Right kidney (tissue), 1 donor: Measurements from ENCODE around the gene PCDHA5.
"Not testable (repeated sequence)": the region's sequence is repeated elsewhere in the genome, so short reads cannot be mapped to it uniquely, and the experiment has no call there.

Source experiments
- DNase-seq: peaks from one replicate; pipeline ENCODE4 v3.0.0-alpha.2; 2016

The PCDHA5 gene

DNA sequence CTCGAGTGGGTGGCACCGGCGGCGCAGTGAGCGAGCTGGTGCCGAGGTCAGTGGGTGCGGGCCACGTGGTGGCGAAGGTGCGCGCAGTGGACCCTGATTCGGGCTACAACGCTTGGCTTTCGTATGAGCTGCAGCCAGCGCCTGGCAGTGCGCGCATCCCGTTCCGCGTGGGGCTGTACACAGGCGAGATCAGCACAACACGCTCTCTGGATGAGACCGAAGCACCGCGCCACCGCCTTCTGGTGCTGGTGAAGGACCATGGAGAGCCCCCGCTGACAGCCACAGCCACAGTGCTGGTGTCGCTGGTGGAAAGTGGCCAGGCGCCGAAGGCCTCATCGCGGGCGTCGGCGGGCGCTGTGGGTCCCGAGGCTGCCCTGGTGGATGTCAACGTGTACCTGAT lies 2.1 kb downstream of the PCDHA5 start:
- no peak for DNase-seq

DNA sequence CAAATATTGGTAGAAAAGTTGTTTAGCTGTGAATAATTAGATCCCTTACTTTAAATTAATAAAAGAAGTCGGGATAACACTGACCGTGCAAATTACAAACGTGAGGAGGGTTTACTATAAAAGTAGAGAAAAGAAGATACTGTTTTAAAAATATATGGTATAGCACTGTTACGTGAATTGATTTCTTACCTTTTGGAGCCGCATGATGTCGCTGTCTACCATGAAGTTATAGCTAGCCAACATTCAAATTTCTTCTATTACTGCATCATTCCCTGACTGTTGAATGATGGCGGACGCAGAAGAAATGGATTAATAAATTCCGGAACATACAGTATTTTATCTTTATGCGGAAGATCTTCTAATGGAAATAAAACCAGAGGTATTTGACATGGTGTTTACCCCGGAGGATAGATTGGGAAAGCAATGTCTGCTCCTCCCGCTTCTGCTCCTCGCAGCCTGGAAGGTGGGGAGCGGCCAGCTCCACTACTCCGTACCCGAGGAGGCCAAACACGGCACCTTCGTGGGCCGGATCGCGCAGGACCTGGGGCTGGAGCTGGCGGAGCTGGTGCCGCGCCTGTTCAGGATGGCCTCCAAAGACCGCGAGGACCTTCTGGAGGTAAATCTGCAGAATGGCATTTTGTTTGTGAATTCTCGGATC lies 6.4 kb downstream of the PCDHA5 start, which contains the start of gene PCDHA6:
PCDHA6 (plus strand) TSS at position 257 of the 658 bp plus-strand sequence; CDS start at position 389, 132 bp downstream.
- DNase-seq = no peak

DNA sequence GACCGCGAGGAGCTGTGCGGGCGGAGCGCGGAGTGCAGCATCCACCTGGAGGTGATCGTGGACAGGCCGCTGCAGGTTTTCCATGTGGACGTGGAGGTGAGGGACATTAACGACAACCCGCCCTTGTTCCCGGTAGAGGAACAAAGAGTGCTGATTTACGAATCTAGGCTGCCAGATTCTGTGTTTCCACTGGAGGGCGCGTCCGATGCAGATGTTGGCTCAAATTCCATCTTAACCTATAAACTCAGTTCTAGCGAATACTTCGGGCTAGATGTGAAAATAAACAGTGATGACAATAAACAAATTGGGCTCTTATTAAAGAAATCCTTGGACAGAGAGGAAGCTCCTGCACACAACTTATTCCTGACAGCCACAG lies 6.9 kb downstream of the PCDHA5 start:
- DNase-seq = no peak

DNA sequence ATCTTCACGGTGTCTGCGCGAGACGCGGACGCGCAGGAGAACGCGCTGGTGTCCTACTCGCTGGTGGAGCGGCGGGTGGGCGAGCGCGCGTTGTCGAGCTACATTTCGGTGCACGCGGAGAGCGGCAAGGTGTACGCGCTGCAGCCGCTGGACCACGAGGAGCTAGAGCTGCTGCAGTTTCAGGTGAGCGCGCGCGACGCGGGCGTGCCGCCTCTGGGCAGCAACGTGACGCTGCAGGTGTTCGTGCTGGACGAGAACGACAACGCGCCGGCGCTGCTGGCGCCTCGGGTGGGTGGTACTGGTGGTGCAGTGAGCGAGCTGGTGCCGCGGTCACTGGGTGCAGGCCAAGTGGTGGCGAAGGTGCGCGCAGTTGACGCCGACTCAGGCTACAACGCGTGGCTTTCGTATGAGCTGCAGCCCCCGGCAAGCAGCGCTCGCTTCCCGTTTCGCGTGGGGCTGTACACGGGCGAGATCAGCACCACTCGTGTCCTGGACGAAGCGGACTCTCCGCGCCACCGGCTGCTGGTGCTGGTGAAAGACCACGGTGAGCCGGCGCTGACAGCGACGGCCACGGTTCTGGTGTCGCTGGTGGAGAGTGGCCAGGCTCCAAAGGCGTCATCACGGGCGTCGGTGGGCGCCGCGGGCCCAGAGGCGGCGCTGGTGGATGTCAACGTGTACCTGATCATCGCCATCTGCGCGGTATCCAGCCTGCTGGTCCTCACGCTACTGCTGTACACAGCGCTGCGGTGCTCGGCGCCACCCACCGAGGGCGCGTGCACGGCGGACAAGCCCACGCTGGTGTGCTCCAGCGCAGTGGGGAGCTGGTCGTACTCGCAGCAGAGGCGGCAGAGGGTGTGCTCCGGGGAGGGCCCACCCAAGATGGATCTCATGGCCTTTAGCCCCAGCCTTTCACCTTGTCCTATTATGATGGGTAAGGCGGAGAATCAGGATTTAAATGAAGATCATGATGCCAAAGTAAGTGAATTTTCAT lies 8.4 kb downstream of the PCDHA5 start:
- not testable (repeated sequence) for DNase-seq

DNA sequence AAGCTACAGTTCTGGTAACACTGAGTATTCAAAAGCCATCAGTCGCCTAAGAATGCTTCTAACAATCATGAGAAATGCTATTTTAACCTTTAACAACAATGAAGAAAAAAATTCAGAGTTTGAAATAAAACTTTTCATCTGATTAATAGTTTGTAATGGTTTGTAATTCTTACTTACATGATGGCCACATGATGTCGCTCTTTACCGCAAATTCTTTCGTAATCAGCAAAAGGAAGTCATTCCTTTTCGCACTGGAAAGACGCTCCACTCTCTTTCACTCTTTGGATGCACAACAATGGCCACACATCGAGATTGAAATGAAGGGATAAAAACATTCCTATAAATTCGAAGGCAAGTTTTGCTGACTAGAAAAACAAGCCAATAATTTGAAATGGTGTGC lies 12.6 kb downstream of the PCDHA5 start, which contains the start of gene PCDHA7:
PCDHA7 (plus strand) TSS at position 277 of the 400 bp plus-strand sequence; CDS start at position 392, 115 bp downstream.
- no peak for DNase-seq

DNA sequence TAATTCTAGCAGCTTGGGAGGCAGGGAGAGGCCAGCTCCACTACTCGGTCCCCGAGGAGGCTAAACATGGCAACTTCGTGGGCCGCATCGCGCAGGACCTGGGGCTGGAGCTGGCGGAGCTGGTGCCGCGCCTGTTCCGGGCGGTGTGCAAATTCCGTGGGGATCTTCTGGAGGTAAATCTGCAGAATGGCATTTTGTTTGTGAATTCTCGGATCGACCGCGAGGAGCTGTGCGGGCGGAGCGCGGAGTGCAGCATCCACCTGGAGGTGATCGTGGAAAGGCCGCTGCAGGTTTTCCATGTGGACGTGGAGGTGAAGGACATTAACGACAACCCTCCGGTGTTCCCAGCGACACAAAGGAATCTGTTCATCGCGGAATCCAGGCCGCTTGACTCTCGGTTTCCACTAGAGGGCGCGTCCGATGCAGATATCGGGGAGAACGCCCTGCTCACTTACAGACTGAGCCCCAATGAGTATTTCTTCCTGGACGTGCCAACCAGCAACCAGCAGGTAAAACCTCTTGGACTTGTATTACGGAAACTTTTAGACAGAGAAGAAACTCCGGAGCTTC lies 13.1 kb downstream of the PCDHA5 start:
- not testable (repeated sequence) for DNase-seq

DNA sequence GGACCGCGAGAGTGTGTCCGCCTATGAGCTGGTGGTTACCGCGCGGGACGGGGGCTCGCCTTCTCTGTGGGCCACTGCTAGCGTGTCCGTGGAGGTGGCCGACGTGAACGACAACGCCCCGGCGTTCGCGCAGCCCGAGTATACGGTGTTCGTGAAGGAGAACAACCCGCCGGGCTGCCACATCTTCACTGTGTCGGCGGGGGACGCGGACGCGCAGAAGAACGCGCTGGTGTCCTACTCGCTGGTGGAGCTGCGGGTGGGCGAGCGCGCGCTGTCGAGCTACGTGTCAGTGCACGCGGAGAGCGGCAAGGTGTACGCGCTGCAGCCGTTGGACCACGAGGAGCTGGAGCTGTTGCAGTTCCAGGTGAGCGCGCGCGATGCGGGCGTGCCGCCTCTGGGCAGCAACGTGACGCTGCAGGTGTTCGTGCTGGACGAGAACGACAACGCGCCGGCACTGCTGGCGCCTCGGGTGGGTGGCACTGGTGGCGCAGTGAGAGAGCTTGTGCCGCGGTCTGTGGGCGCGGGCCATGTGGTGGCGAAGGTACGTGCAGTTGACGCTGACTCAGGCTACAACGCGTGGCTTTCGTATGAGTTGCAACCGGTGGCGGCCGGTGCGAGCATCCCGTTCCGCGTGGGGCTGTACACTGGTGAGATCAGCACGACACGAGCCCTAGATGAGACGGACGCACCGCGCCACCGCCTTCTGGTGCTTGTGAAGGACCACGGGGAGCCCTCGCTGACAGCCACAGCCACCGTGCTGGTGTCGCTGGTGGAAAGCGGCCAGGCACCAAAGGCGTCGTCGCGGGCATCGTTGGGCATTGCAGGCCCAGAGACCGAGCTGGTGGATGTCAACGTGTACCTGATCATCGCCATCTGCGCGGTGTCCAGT lies 14.5 kb downstream of the PCDHA5 start:
- no peak for DNase-seq

DNA sequence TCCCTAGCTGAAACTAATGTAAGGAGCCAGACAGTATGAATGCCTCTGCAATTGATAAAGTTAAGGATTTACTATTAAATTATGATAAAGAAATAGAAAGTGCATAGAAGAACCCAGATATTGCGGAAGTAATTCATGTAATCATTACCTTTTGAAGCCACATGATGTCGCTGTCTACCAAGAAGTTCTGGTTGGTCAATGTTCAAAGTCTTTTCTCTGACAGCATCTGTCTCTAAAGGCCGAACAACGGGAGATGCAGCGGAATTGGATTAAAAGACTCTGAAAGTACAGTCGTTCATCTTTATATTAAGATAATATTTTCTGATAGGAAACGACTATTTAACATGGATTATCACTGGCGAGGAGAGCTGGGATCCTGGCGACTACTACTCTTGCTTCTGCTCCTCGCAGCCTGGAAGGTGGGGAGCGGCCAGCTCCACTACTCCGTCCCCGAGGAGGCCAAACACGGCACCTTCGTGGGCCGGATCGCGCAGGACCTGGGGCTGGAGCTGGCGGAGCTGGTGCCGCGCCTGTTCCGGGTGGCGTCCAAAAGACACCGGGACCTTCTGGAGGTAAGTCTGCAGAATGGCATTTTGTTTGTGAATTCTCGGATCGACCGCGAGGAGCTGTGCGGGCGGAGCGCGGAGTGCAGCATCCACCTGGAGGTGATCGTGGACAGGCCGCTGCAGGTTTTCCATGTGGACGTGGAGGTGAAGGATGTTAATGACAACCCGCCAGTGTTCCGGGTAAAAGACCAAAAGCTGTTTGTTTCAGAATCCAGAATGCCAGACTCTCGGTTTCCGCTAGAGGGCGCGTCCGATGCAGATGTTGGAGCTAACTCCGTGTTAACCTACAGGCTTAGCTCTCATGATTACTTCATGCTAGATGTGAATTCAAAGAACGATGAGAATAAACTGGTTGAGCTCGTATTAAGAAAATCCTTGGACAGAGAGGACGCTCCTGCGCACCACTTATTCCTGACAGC lies 19.9 kb downstream of the PCDHA5 start, which contains the start of gene PCDHA8:
PCDHA8 (plus strand) TSS at position 210 of the 985 bp plus-strand sequence; CDS start at position 345, 135 bp downstream.
- DNase-seq = no peak

DNA sequence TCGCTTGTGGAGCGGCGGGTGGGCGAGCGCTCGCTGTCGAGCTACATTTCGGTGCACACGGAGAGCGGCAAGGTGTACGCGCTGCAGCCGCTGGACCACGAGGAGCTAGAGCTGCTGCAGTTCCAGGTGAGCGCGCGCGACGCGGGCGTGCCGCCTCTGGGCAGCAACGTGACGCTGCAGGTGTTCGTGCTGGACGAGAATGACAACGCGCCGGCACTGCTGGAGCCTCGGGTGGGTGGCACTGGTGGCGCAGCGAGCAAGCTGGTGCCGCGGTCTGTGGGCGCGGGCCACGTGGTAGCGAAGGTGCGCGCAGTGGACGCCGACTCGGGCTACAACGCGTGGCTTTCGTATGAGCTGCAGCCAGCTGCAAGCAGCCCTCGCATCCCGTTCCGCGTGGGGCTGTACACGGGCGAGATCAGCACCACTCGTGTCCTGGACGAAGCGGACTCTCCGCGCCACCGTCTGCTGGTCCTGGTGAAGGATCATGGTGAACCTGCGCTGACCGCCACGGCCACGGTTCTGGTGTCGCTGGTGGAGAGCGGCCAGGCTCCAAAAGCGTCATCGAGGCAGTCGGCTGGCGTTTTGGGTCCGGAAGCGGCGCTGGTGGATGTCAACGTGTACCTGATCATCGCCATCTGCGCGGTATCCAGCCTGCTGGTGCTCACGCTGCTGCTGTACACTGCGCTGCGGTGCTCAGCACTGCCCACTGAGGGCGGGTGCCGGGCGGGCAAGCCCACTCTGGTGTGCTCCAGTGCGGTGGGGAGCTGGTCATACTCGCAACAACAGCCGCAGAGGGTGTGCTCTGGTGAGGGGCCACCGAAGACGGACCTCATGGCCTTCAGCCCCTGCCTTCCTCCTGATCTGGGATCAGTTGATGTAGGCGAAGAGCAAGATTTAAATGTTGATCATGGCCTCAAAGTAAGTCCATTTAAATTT lies 21.7 kb downstream of the PCDHA5 start:
- DNase-seq = no peak

DNA sequence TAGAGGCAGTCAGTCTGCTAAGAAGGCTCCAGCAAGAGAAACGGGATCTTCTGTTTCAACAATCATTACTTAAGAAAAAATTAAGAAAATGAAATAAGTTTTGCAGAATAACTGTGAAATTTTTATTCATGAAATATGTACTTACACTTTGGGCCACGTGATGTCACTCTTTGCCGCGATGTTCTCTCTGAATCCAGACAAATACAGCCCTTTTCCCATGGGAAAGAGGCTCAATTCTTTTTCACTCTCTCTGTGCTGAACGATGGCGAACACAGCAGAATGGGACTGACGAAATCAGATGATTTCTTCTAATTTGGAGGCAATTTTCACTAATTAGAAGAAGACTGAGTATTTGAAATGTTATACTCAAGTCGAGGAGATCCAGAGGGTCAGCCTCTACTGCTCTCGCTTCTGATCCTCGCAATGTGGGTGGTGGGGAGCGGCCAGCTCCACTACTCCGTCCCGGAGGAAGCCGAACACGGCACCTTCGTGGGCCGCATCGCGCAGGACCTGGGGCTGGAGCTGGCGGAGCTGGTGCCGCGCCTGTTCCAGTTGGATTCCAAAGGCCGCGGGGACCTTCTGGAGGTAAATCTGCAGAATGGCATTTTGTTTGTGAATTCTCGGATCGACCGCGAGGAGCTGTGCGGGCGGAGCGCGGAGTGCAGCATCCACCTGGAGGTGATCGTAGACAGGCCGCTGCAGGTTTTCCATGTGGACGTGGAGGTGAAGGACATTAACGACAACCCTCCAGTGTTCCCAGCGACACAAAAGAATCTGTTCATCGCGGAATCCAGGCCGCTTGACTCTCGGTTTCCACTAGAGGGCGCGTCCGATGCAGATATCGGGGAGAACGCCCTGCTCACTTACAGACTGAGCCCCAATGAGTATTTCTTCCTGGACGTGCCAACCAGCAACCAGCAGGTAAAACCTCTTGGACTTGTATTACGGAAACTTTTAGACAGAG lies 27.0 kb downstream of the PCDHA5 start, which contains the start of gene PCDHA9:
PCDHA9 (plus strand) TSS at position 244 of the 964 bp plus-strand sequence; CDS start at position 358, 114 bp downstream.
- not testable (repeated sequence) for DNase-seq

DNA sequence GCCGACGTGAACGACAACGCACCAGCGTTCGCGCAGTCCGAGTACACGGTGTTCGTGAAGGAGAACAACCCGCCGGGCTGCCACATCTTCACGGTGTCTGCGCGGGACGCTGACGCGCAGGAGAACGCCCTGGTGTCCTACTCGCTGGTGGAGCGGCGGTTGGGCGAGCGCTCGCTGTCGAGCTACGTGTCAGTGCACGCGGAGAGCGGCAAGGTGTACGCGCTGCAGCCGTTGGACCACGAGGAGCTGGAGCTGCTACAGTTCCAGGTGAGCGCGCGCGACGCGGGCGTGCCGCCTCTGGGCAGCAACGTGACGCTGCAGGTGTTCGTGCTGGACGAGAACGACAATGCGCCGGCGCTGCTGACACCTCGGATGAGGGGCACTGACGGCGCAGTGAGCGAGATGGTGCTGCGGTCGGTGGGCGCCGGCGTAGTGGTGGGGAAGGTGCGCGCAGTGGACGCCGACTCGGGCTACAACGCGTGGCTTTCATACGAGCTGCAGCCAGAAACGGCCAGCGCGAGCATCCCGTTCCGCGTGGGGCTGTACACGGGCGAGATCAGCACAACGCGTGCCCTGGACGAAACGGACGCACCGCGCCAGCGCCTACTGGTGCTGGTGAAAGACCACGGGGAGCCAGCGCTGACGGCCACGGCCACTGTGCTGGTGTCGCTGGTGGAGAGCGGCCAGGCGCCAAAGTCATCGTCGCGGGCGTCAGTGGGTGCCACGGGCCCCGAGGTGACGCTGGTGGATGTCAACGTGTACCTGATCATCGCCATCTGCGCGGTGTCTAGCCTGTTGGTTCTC lies 28.6 kb downstream of the PCDHA5 start:
- not testable (repeated sequence) for DNase-seq

DNA sequence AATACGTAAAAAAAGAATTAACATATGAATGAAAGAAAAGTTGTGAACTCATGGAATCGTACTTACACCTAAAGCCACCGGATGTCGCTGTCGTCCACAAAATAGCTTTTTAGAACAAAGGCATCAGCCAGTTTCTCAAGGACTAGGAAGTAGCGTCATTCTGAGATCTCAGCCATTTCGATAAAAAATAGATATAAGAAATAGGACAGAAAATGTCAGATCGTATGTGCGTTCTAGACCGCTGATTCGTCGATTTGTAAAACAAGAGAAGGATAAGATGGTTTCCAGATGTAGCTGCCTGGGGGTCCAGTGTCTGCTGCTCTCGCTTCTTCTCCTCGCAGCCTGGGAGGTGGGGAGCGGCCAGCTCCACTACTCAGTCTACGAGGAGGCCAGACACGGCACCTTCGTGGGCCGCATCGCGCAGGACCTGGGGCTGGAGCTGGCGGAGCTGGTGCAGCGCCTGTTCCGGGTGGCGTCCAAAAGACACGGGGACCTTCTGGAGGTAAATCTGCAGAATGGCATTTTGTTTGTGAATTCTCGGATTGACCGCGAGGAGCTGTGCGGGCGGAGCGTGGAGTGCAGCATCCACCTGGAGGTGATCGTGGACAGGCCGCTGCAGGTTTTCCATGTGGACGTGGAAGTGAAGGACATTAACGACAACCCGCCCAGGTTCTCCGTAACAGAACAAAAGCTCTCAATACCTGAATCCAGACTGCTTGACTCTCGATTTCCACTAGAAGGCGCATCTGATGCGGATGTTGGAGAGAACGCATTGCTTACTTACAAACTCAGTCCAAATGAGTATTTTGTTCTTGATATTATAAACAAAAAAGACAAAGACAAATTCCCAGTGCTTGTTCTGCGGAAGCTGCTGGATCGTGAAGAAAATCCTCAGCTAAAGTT lies 34.6 kb downstream of the PCDHA5 start, which contains the start of gene PCDHA10:
PCDHA10 (plus strand) TSS at position 126 of the 903 bp plus-strand sequence; CDS start at position 278, 152 bp downstream.
- DNase-seq = peak; percentile 3

DNA sequence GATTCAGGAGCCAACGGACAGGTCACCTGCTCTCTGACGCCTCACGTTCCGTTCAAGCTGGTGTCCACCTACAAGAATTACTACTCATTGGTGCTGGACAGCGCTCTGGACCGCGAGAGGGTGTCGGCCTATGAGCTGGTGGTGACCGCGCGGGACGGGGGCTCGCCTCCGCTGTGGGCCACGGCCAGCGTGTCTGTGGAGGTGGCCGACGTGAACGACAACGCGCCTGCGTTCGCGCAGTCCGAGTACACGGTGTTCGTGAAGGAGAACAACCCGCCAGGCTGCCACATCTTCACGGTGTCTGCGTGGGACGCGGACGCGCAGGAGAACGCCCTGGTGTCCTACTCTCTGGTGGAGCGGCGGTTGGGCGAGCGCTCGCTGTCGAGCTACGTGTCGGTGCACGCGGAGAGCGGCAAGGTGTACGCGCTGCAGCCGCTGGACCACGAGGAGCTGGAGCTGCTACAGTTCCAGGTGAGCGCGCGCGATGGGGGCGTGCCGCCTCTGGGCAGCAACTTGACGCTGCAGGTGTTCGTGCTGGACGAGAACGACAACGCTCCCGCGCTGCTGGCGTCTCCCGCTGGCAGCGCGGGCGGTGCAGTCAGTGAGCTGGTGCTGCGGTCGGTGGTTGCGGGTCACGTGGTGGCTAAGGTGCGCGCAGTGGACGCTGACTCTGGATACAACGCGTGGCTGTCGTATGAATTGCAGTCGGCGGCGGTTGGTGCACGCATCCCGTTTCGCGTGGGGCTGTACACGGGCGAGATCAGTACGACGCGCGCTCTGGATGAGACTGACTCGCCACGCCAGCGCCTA lies 36.0 kb downstream of the PCDHA5 start:
- DNase-seq = no peak

DNA sequence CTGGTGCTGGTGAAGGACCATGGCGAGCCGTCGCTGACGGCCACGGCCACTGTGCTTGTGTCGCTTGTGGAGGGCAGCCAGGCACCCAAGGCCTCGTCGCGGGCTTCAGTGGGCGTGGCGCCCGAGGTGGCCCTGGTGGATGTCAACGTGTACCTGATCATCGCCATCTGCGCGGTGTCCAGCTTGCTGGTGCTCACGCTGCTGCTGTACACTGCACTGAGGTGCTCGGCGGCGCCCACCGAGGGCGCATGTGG lies 36.5 kb downstream of the PCDHA5 start:
- no peak for DNase-seq
